Measurements from ENCODE around the gene TNS3.
A peak's percentile ranks its signal among the peaks of the same experiment; 100 is the strongest.

TNS3 gene

DNA sequence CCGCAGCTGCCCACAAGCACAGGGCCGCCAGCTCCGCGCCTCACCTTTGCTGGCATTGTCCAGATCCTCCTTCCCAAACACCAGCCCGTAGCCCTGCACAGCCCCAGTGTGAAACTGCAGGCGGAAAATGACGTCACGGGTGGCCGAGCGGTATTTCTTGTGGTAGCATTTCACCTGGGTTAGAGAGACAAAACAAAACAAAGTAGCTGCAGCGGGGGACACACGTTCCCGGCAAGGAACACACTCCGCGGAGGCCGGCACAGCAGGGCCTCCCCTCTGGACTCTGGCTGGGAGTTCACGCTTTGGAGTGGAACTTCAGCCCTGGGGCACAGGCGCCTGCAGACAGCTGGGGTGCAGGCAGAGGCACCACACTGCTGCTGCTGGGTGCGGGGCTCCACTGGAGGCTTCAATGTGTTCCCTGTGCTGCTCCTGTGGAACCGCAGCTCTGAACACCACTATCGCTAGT, 181.1 kb downstream of the TNS3 start:
- DNase-seq: no peak

GRCh38 chr7:47400001-47400400, 181.9 kb downstream of the TNS3 start:
- no peak for DNase-seq

DNA sequence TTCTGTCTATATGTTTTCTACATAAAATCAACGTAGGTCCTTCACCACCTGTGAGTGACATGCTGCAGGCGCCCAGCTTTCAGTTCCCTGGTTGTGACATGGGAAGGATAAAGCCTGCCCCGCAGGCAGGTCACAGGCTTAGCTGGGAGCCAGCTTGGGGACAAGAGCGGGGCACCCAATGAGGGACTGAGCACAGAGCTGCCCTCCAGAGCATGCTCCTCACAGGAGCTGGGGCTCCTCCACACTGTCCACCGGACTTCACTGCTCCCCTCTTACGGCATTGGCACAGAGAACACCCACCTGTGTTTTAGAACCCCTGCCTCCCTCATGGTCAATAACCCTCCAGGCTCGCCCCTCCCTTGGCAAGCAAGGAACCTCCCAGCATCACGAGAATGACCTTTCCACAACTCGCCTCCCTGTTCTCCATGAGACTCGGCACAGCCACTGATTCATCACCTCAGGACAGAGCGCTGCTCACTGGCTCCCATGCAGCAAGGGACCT, 187.1 kb downstream of the TNS3 start:
- DNase-seq: no peak

GRCh38 chr7:47394216-47394615, 187.7 kb downstream of the TNS3 start:
- DNase-seq: no peak

- no peak for DNase-seq
Measured at GRCh38 chr7:47393406-47393805, 188.5 kb downstream of the TNS3 start.

GRCh38 chr7:47392241-47392759, 189.6 kb downstream of the TNS3 start:
- no peak for DNase-seq

DNA sequence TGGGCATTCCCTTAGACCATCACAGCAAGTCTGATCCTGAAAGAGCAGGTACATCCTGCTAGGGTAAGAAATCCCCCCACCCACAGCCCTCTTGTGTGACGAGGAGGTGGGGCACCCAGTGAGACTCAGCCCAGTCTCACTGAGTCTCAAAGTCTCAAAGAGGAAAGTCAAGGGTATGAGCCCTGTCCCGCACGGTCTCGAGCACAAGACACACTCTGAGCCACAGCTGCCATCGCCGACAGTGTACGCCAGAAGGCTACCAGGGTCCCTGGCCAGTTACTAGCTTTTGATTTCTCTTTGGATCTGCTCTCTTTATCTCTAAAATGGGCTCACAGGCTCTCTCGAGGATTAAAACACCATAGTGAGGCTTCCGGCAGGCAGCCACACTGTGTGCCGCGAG, 190.2 kb downstream of the TNS3 start:
- DNase-seq: no peak

GRCh38 chr7:47390914-47391313, 191.0 kb downstream of the TNS3 start:
- no peak for DNase-seq

GRCh38 chr7:47389923-47390630, 191.8 kb downstream of the TNS3 start:
- DNase-seq: no peak

GRCh38 chr7:47389171-47389922, 192.6 kb downstream of the TNS3 start:
- DNase-seq: no peak

GRCh38 chr7:47387506-47387905, 194.4 kb downstream of the TNS3 start:
- no peak for DNase-seq

GRCh38 chr7:47386273-47386835, 195.6 kb downstream of the TNS3 start:
- DNase-seq: no peak

- no peak for DNase-seq
Measured at GRCh38 chr7:47385536-47386125, 196.3 kb downstream of the TNS3 start.

GRCh38 chr7:47384755-47385535, 197.0 kb downstream of the TNS3 start:
- DNase-seq: no peak

DNA sequence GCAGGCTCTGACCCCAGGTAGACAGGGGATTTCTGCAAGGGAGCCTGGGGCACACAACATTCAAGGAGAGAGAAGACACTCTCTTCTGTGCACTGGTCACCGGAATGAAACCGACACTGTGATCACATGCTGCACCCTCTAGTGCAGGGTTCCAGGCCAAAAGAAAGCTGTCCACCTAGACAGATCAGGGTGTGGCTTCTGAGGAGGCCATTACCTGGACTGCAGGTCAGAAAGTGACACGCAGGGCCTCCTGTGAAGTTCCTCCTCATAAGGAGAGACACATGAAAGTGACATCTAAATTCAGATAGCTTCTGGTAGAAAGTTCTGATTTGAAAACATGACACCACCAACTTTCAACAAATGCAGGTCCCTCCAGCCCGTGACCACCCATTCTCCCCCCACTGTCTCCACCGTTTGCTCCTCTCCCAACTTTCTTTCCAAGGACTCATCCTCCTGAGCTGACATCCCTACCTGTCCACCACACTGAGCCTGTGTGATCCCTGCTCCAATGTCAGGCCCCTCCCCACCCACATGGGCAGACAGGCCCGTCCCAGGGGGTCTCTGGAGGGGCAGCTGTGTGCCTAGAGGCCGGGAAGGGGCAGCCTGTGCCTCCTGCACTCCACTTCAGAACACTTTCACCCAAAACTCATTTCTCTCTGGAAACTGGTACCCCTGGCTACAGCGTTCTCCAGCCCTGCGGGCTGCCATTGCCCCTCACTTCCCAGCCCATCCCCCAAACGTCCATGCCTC, 198.0 kb downstream of the TNS3 start:
- DNase-seq: no peak

DNA sequence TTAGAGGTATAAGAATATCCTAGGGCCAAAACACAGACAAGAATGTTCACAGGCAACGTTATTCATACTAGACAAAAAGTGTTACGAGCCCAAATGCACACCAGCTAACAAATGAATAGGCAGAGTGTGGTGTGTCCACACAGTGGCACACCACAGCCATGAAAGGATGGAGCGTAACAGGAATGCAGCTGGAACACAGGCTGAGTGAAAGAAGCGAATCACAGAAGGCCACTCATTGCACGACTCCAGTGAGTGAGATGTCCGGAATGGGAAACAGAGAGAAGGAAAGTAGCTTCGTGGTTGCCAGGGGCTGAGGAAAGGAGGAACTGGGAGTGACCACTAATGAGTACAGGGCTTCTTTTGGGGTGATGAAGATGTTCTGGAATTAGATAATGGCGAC, 198.8 kb downstream of the TNS3 start:
- no peak for DNase-seq

DNA sequence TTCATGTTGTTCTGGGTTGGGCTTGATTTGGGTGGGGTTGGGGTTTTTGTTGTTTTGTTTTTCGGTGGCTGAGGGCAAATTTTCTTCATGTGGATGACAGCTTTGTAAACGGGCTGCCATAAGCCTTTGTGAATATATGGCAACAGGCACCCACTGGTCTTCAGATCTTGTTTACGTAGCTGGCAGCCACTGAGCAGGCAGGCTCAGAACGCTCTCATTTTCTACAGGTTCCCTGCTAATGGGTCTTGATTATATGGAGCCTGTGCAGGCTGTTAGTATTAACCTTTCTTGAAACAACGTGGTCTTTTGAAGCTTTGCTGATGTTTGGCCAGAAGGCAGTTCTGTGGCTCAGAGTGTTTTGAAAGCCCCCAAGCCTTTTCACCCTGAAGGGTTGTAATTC, 199.7 kb downstream of the TNS3 start:
- DNase-seq: peak; percentile 79

DNA sequence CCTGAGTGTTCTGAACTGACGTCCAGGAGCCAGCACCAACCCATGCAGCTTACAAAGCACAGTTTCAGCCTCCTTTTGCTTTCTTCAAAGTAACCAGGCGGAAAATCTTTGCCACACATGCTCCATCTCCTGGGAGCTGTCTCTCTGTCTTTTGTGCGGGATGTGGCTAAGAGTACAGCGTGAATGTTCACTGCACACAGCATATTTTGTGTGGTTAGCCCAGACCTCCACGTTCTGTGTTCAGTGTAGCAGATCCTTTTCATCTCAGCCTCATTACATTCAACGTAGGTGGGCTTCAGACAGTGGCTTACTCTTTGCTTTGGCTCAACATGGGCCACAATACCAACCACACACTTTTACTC, 200.8 kb downstream of the TNS3 start:
- DNase-seq: no peak

- DNase-seq: no peak
Measured at GRCh38 chr7:47380325-47381133, 201.4 kb downstream of the TNS3 start.

DNA sequence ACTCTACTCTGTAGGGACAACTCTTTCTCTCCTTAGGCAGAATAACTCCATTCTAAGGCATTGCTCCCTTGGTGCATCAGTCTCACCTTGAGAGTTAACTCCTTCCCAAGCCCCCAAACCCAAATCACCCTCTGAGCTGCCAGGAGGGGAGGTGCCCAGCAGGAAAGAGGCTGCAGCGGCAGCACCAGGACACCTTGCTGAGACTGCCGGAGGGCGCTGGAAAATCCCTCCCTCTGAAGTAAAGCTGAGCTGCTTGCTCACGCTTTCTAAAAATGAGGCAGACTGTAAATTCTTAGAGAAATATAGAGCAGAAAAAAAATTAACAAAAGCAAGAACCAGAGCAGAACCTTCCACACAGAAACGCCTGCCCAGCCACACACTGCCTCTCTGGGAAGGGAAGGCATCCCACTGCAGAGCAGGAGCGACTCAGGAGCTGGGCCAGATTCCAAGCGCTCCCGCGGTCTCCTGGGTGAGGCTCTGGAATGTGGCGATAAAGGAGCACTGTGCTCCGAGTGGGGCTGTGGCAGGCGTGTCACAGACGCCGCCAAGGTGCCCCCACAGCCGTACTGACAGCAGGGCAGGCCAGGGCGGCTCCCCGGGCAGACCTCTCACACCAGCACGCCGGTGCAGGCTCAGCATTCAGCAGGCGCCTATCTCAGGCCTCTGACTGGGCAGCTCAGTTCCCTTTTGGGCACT, 202.1 kb downstream of the TNS3 start:
- no peak for DNase-seq

Measured in NCI-H2081 treated with DMSO at 0.1 percent for 48 hours (cell line).